ENCODE results near the gene IL1RAPL1.

IL1RAPL1 gene

GRCh38 chrX:29518100-29518499 lies 930.9 kb downstream of the IL1RAPL1 start:
- no peak for DNase-seq

- no peak for DNase-seq
Measured at GRCh38 chrX:29528281-29528680, 941.0 kb downstream of the IL1RAPL1 start.

DNA sequence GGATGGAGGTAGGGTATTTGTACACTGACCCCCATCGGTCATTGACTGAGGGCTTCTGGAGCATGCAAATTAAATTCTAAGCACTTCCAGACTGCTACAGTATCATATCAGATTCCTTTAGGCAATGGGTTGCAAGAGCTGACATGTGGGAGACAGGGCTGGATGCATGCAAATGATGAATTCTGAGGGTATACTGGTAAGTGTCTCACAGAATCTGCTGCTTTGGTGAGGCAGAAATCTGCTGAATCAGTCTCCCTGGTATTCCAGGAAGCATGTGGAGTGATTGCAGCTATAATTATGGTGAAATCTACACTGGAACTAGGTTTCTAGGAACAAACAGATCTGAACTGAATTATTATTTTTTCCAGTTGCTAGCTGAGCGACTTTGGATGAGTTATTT lies 943.3 kb downstream of the IL1RAPL1 start:
- DNase-seq = no peak

- no peak for DNase-seq
Measured at GRCh38 chrX:29531336-29531735, 944.1 kb downstream of the IL1RAPL1 start.

GRCh38 chrX:29535212-29536162 lies 948.2 kb downstream of the IL1RAPL1 start:
- no peak for DNase-seq

GRCh38 chrX:29541038-29541437 lies 953.8 kb downstream of the IL1RAPL1 start:
- DNase-seq = no peak

GRCh38 chrX:29542152-29542551 lies 954.9 kb downstream of the IL1RAPL1 start:
- no peak for DNase-seq

DNA sequence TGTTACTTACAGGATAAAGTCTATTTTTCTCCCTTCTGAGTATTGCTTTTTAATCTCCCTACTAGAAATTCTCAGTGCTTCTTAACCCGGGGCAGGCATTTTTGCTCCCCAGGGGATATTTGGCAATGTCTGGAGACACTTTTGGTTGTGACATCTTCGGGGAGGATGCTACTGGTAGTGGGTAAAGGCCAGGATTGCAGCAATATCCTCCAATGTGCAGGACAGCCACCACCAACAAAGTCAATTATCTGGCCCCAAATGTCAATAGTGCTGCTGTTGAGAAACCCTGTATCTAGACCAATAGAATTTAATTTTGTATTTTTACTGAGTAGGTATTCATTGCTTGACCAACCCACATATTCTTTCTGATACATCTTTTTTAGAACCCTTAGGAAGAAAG lies 958.6 kb downstream of the IL1RAPL1 start:
- no peak for DNase-seq

GRCh38 chrX:29547877-29548276 lies 960.6 kb downstream of the IL1RAPL1 start:
- DNase-seq = no peak

GRCh38 chrX:29553542-29553941 lies 966.3 kb downstream of the IL1RAPL1 start:
- DNase-seq = no peak

DNA sequence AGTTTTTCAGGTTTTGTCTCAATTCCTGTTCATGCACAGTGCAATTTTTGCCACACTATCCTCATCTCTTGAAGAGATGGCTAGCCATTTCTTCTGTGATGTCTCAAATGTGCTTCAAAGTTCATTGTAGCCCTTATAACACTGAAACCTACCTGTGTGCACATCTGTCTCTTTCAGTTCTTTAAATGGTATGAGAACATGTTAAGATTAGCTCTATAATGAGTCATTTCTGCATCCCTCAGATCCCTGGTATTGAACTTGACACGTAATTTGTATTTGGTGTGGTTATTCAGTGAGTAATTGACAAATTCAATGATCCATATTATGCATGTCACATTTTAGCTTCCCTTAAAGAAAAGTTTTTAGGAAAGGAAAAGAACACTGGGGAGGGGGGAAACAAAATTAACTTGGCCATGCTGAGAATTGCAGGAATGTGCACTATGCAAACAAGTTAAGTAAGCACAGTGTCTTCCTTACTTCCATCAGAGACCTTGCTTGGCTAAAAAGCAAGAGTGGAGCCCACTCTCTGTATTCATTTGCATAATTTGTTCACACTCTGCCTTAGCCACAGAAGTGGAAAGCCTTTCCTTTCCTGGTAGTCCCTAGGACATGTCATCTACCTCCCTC lies 968.3 kb downstream of the IL1RAPL1 start:
- no peak for DNase-seq

GRCh38 chrX:29560065-29560464 lies 972.8 kb downstream of the IL1RAPL1 start:
- DNase-seq = no peak

DNA sequence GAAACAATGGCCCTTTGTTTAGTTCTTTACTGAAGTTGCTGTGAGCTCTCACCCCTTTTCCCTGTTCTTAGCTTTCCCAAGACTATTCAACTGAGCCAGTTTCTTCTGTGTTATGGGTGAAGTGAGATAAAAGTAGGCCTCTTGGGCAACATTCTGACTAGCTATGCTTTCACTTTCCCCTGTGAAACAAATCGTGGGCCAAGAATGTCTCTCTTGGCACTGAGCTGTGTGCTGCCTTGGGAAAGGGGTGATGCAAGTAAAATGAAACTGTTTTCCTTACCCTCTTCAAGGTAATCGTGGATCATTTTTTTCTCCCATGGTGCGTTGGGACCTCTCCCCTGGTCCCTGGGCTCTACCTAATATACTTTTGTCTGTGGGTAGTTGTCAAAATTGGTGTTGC lies 974.2 kb downstream of the IL1RAPL1 start:
- DNase-seq = no peak

DNA sequence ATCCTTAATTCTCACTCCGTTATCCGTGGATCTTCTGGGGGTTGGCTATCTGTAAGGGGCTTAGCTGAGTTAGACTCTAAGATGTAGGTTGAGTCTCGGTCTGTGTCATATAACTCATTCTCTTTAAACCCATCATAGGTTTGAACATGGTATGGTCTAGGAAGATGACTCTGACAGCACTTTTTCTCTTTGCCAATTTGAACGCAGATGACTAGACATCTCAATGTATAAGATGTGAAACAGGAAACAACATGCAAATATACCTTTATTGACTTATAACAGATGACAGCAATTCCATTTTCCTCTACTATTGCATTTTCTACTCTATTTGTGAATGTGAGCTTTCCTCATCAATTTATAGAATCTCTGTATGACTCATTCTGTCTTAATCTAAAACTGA lies 993.3 kb downstream of the IL1RAPL1 start:
- DNase-seq = no peak

DNA sequence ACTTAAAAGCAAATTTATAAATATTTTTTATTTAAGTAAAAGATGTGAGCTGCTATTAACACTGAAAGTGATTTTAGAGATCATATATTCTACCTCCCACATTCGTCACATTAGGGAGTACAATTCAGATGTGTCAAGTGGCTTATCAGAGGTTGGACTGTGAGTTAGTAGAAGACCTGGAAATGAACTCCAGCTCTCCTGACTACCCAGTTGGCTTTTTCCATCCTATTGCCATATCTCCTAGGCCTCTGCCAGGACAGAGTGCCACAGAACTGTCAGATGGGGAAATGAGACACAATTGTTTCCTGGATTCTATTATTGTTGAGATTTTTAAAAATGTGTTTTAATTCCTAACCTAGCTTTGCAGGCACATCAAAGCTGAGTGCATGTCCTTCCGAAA lies 994.0 kb downstream of the IL1RAPL1 start:
- no peak for DNase-seq

- DNase-seq = no peak
Measured at GRCh38 chrX:29587107-29587506, 999.9 kb downstream of the IL1RAPL1 start.

DNA sequence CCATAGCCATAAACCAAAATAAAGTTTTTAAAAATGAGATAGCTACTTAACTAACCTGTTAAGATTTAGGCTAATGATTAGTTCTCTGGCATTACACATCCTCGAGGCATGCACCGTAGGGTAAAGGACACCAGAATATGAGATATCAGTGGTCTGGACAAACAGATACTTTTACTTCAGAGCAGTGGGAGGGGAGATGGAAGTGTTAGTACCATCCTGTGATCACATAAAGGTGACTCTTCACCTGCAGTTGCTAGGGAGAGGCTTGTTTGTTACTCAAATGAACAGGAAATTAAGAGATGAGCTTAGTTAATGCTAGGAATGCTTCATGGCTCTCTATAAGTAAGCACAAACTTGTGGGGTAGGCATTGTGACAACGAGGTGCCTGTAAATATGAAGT lies 1003.7 kb downstream of the IL1RAPL1 start:
- DNase-seq = no peak

DNA sequence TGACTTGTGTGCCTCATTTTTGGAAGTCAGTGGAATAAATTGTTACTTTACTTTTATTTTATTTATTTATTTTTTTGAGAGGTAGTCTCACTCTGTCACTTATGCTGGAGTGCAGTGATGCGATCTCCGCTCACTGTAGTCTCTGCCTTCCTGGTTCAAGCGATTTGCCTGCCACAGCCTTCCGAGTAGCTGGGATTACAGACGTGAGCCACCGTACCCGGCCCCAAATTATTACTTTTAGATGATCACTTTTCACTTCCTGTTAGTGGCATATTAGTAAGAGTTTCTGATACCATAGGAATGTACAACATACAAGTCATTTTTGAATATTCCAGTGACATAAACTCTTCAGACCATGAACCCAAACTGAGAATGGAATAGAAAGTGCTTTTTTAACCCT lies 1017.1 kb downstream of the IL1RAPL1 start:
- DNase-seq = no peak

- no peak for DNase-seq
Measured at GRCh38 chrX:29617276-29617675, 1030.0 kb downstream of the IL1RAPL1 start.

GRCh38 chrX:29617725-29618124 lies 1030.5 kb downstream of the IL1RAPL1 start:
- DNase-seq = peak in 2 of 56 donors; percentile 0 to 3

DNA sequence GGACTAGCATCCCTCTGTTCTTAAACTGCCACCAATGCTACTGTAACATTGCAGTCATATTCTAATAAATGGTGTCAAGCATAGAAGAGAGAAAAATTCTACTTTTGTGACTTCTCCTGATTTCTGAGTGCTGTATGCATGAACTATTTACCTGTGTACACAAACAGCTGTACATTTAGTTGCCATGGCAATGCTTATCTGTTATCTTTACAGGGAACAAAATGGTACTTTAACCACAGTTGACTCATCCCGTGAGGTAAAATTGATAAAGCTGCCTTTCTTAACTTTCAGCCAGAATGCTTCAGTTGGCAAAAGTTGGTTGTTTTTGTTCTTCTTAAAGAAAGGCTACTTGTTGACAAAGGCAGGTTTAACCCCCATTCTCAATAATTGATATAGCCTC lies 1040.6 kb downstream of the IL1RAPL1 start:
- no peak for DNase-seq

DNA sequence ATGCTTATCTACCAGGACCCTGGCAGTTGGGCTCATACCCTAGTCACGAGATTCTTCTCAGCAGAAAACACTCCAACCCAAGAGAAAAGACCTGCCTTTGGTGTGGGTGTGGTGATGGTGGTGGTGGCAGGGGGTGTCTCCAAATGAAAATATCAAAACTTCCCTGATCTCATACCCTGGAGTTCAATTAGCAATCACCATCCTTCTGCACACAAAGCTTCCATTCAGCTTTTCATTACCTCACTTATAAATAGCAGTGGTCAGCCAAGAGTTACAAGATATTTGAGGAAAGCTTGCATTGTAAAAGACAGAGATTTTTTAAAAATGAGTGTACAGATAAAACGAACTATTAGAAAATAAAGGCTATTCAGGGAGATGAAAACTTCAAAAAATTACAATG lies 1047.3 kb downstream of the IL1RAPL1 start:
- DNase-seq = no peak

DNA sequence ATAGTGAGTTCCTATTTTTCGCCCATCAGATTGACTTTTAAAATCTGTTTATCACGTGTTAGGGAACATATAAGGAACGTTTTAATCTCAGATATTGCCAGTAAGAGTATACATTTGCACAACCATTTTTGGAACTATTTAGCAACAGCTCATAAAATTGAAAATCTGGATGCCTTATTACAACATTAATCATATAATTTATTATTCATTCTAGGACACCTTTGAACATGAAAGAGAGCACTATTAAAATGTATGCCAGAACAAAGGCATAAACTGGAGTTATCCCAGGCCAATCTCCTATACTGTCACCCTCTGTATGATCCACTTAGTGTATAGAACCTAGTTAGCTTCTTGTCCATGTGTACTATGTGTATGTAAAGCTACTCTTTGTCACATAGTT lies 1049.1 kb downstream of the IL1RAPL1 start:
- no peak for DNase-seq
